Neuron (in vitro differentiated cells): Measurements from ENCODE around the gene PIK3IP1.
A peak's percentile ranks its signal among the peaks of the same experiment; 100 is the strongest.

Experiments
- H2AFZ ChIP-seq: one replicate; pipeline ENCODE4 v1.6.1; 2013; ENCODE audit warnings: low read depth, mild to moderate bottlenecking, inconsistent platforms, low read length, moderate library complexity
- H3K27me3 ChIP-seq: one replicate; pipeline ENCODE4 v1.6.1; 2013; ENCODE audit warnings: low read length; ENCODE audit not compliant: insufficient read depth
- H3K36me3 ChIP-seq: one replicate; pipeline ENCODE4 v1.6.1; 2013; ENCODE audit warnings: low read length; ENCODE audit not compliant: insufficient read depth
- H3K4me1 ChIP-seq: one replicate; pipeline ENCODE4 v1.6.1; 2013; ENCODE audit warnings: low read length; ENCODE audit not compliant: insufficient read depth
- H3K4me3 ChIP-seq: 2 replicates; pipeline ENCODE4 v1.5.1; 2013; ENCODE audit warnings: mild to moderate bottlenecking, low read length, moderate library complexity
- H3K9me3 ChIP-seq: one replicate; pipeline ENCODE4 v1.6.1; 2013; ENCODE audit warnings: low read length

PIK3IP1 gene

GRCh38 chr22:31271026-31271425 is 21.3 kb downstream of the PIK3IP1 start:
- no peaks in the 10 kb centered on the region for H3K27me3 ChIP-seq
- no peak overlapping the region for H3K4me3 ChIP-seq
- H3K36me3 ChIP-seq = peaks cover 34% of the 10 kb centered on the region
- no peak overlapping the region for H2AFZ ChIP-seq
- peaks cover 8% of the 10 kb centered on the region for H3K4me1 ChIP-seq
- no peaks in the 10 kb centered on the region for H3K9me3 ChIP-seq

GRCh38 chr22:31269892-31270579 is 22.3 kb downstream of the PIK3IP1 start:
- Histone ChIP-seq H3K4me1 (peaks cover 8% of the 10 kb centered on the region), H3K9me3 (no peaks in the 10 kb centered on the region), H2AFZ (no peak overlapping the region), H3K27me3 (no peaks in the 10 kb centered on the region), H3K4me3 (no peak overlapping the region), H3K36me3 (peaks cover 31% of the 10 kb centered on the region)

- Histone ChIP-seq H3K9me3 (no peaks in the 10 kb centered on the region), H3K36me3 (peaks cover 29% of the 10 kb centered on the region), H3K4me1 (peaks cover 8% of the 10 kb centered on the region), H2AFZ (no peak overlapping the region), H3K4me3 (no peak overlapping the region), H3K27me3 (no peaks in the 10 kb centered on the region)
Measured at GRCh38 chr22:31268281-31268680, 24.0 kb downstream of the PIK3IP1 start.

GRCh38 chr22:31263896-31264640 is 28.2 kb downstream of the PIK3IP1 start:
- no peaks in the 10 kb centered on the region for H3K27me3 ChIP-seq
- peaks cover 8% of the 10 kb centered on the region for H3K4me1 ChIP-seq
- peaks cover under 1% of the 10 kb centered on the region for H3K9me3 ChIP-seq
- no peak overlapping the region for H2AFZ ChIP-seq
- no peak overlapping the region for H3K4me3 ChIP-seq
- H3K36me3 ChIP-seq = peaks cover 54% of the 10 kb centered on the region

GRCh38 chr22:31262312-31263133 is 29.8 kb downstream of the PIK3IP1 start:
- peaks cover 56% of the 10 kb centered on the region for H3K36me3 ChIP-seq

GRCh38 chr22:31260474-31260856 is 31.8 kb downstream of the PIK3IP1 start:
- H3K27me3 ChIP-seq = no peaks in the 10 kb centered on the region
- peaks cover 2% of the 10 kb centered on the region for H3K9me3 ChIP-seq
- H2AFZ ChIP-seq = no peak overlapping the region
- no peaks in the 10 kb centered on the region for H3K4me1 ChIP-seq
- H3K36me3 ChIP-seq = peaks cover 49% of the 10 kb centered on the region
- no peak overlapping the region for H3K4me3 ChIP-seq

More at GRCh38 chr22:31262312-31263133, 29.8 kb downstream of the PIK3IP1 start:
- Histone ChIP-seq H3K4me3 (no peak overlapping the region), H3K4me1 (no peaks in the 10 kb centered on the region), H2AFZ (no peak overlapping the region), H3K9me3 (peaks cover 2% of the 10 kb centered on the region), H3K27me3 (no peaks in the 10 kb centered on the region)

GRCh38 chr22:31259798-31260473 is 32.4 kb downstream of the PIK3IP1 start:
- Histone ChIP-seq H3K27me3 (no peaks in the 10 kb centered on the region), H3K9me3 (peaks cover 2% of the 10 kb centered on the region), H3K4me3 (no peak overlapping the region), H3K36me3 (peaks cover 49% of the 10 kb centered on the region), H2AFZ (no peak overlapping the region), H3K4me1 (no peaks in the 10 kb centered on the region)

- Histone ChIP-seq H2AFZ (no peak overlapping the region), H3K4me3 (no peak overlapping the region), H3K27me3 (no peaks in the 10 kb centered on the region), H3K4me1 (peaks cover 17% of the 10 kb centered on the region), H3K9me3 (peaks cover 1% of the 10 kb centered on the region), H3K36me3 (peaks cover 12% of the 10 kb centered on the region)
Measured at GRCh38 chr22:31253949-31254348, 38.3 kb downstream of the PIK3IP1 start.

GRCh38 chr22:31250740-31251600 is 41.3 kb downstream of the PIK3IP1 start:
- Histone ChIP-seq H3K27me3 (no peaks in the 10 kb centered on the region), H3K4me1 (peaks cover 26% of the 10 kb centered on the region), H3K36me3 (peaks cover 2% of the 10 kb centered on the region), H3K9me3 (no peaks in the 10 kb centered on the region), H3K4me3 (no peak overlapping the region), H2AFZ (no peak overlapping the region)

GRCh38 chr22:31248965-31249958 is 43.0 kb downstream of the PIK3IP1 start:
- no peak overlapping the region for H2AFZ ChIP-seq

GRCh38 chr22:31248138-31248745 is 44.0 kb downstream of the PIK3IP1 start:
- Histone ChIP-seq H2AFZ (peak overlapping the region; percentile 29), H3K36me3 (peaks cover 2% of the 10 kb centered on the region), H3K4me1 (peaks cover 38% of the 10 kb centered on the region), H3K9me3 (no peaks in the 10 kb centered on the region), H3K4me3 (peak overlapping the region; percentile 45), H3K27me3 (no peaks in the 10 kb centered on the region)

More at GRCh38 chr22:31248965-31249958, 43.0 kb downstream of the PIK3IP1 start:
- Histone ChIP-seq H3K4me3 (peak overlapping the region; percentile 45), H3K4me1 (peaks cover 33% of the 10 kb centered on the region), H3K27me3 (no peaks in the 10 kb centered on the region), H3K36me3 (peaks cover 2% of the 10 kb centered on the region), H3K9me3 (no peaks in the 10 kb centered on the region)
